Skeletal muscle tissue (tissue), 4 donors: ENCODE measurements around the gene SPG7. TPM values are rescaled to one million over a fixed set of nuclear protein-coding genes. Genes with fewer than 3 reads are reported as not detected.

ENCODE experiments used
- H3K27ac ChIP-seq: one replicate; pipeline ENCODE4 v1.7.0; 2013; ENCODE audit warnings: mild to moderate bottlenecking, low read depth, low read length, inconsistent platforms
- H3K27me3 ChIP-seq, 3 donors: one replicate each; pipeline ENCODE4 v1.7.0; 2013; ENCODE audit warnings: low read length in 3 of 3; ENCODE audit not compliant: control insufficient read depth in 3 of 3, insufficient read depth in 3 of 3
- H3K36me3 ChIP-seq, 3 donors: one replicate each; pipeline ENCODE4 v1.7.0; 2013; ENCODE audit warnings: low read length in 3 of 3; ENCODE audit not compliant: control insufficient read depth in 3 of 3, insufficient read depth in 3 of 3
- H3K4me1 ChIP-seq, 3 donors: one replicate each; pipeline ENCODE4 v1.7.0; 2013; ENCODE audit warnings: low read length in 3 of 3, mild to moderate bottlenecking in 3 of 3; ENCODE audit not compliant: control insufficient read depth in 3 of 3, insufficient read depth in 3 of 3
- H3K4me3 ChIP-seq, 3 donors: one replicate each; pipeline ENCODE4 v1.7.0; 2013; ENCODE audit warnings: low read length in 3 of 3
- H3K9ac ChIP-seq, 3 donors: one replicate each; pipeline ENCODE4 v1.7.0; 2013; ENCODE audit warnings: low read length in 3 of 3, mild to moderate bottlenecking in 3 of 3, moderate library complexity in 2 of 3, low read depth in 1 of 3
- H3K9me3 ChIP-seq, 3 donors: one replicate each; pipeline ENCODE4 v1.7.0; 2013; ENCODE audit warnings: low read length in 3 of 3; ENCODE audit not compliant: control insufficient read depth in 3 of 3
- total RNA-seq: library from RNA; depleted of rRNA; stranded (reverse); fragments of >200 nt; gene quantifications from one replicate; pipeline ENCODE4 v1.2.3, GENCODE V29; 2014
- donor health status: Osteomylitis.

The SPG7 gene
- total RNA-seq, 1 donor from 2014 or later: 83.0 TPM

DNA sequence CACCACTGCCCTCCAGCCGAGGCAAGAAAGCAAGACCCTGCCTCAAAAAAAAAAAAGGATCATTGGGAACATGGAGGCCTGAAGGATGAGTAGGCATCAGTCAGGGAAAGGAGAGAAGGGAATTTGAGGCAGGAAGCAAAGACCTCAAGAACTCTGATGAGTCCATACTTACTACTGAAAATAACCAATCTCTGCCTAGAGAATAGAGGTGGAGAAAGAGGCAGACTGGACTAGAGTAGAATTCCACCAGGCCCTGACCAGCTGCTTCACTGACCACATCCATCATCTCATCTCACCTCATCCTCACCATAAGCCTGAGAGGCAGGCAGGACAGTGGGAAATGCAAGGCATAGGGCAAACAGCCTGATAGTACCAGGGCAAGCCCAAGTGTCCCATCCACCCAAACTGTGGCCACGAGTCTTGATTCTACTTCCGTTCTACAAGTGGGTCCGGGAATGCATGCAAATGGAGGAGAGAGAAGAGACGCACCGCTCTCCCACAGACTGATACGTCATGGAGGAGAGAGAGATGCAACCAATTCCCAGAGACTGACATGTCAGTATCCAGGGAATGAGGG lies 35.0 kb upstream of the SPG7 start:
- Histone ChIP-seq H3K9me3 (no peaks in the 10 kb centered on the region), H3K4me3 (no peak overlapping the region), H3K27me3 (no peaks in the 10 kb centered on the region), H3K27ac (no peak overlapping the region), H3K9ac (peak overlapping the region in 1 of 3 donors; percentile 25), H3K36me3 (no peaks in the 10 kb centered on the region), H3K4me1 (peaks cover 35 to 73% (median 67%) of the 10 kb centered on the region in 3 donors)

DNA sequence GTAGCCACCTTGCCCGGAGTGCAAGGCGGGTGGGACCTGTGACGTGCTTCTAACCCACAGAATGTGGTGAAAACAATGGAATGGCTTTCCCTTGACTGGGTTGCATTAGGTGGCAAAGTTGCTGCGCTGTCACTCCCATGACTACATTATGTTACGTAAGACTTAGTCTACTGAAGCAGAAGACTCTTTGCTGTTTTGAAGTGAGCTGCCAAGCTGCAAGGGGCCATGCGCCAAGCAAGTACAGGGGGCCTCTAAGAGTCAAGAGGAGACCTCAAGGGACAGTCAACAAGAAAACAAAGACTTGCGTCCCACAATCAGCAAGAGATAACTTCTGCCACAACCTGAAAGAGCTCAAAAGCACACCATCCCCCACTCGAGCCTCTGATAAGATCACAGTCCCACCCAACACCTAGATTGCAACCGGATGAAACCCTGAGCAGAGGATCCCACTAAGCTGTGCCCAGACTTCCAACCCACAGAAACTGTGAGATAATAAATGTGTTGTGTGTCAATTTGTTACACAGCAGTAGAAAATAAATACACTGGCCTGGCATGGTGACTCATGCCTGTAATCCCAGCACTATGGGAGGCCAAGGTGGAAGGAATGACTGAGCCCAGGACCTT lies 34.3 kb upstream of the SPG7 start:
- H3K4me1 ChIP-seq: peaks cover 42 to 73% (median 70%) of the 10 kb centered on the region in 3 donors
- no peaks in the 10 kb centered on the region for H3K36me3 ChIP-seq
- H3K4me3 ChIP-seq: no peak overlapping the region
- H3K27ac ChIP-seq: no peak overlapping the region
- no peaks in the 10 kb centered on the region for H3K9me3 ChIP-seq
- H3K9ac ChIP-seq: no peak overlapping the region
- no peaks in the 10 kb centered on the region for H3K27me3 ChIP-seq

DNA sequence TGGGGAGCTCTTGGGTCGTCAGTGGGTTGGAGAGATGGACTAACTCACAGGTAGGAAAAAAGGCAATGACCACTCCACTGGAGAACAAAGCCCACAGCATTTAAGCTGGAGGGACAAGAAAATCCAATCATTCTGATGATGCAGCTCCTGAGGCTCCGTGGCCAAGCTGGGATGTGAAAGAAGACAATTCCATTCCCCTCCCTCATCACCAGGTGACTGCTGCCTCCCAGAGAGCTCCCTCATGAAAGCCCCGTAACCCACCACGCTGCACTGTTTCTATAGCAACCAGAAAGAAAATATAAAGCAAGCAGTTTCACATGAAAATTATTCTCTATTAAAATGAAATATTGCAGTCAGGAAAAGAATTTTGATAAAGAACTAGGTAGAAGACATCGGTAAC lies 33.1 kb upstream of the SPG7 start:
- Histone ChIP-seq H3K4me3 (no peak overlapping the region), H3K27ac (no peak overlapping the region), H3K4me1 (peaks cover 44 to 74% (median 68%) of the 10 kb centered on the region in 3 donors), H3K36me3 (no peaks in the 10 kb centered on the region), H3K9me3 (no peaks in the 10 kb centered on the region), H3K9ac (no peak overlapping the region), H3K27me3 (no peaks in the 10 kb centered on the region)

DNA sequence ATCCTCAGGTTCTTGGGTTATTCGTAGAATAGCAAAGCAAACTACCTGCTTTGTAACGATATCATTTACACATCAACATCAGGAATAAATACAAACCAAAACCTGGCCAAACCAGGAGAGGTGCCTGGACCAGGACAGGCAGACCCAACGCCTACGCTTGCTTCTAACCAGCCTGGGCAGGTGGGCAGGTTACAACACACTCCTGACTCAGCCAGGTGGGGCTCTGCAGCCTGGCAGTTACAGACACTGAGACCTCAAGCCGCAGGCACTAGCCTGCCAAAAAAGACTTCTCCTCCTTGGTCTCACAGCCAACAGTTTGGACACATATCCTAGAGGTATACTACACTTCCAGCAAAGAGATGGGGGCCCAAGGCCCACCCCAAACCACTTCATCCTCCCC lies 31.8 kb upstream of the SPG7 start:
- no peaks in the 10 kb centered on the region for H3K9me3 ChIP-seq
- peak overlapping the region in 2 of 3 donors; percentile 14 to 27 for H3K9ac ChIP-seq
- H3K36me3 ChIP-seq: no peaks in the 10 kb centered on the region
- no peaks in the 10 kb centered on the region for H3K27me3 ChIP-seq
- no peak overlapping the region for H3K4me3 ChIP-seq
- peak overlapping the region; percentile 23 for H3K27ac ChIP-seq
- H3K4me1 ChIP-seq: peaks cover 53 to 78% (median 75%) of the 10 kb centered on the region in 3 donors

DNA sequence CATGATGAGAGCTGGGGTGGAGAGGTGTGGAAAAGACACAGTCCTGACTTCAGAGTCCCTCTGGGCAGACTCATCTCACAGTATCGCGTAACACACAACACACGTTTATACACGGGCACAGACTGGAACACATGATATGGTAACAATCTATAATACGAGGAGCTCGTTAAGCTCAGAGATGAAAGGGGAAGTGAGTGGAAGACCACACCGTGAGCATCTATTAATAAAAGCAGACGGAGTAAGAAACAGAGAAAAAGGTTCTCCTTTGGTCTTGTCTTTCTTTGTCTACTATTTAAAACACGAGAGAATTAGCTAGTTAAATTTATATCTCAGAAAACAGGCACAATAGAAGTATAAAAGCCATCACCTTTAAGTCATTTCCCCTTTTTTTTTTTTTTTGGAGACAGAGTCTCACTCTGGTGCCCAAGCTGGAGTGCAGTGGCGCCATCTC lies 31.4 kb upstream of the SPG7 start:
- Histone ChIP-seq H3K27me3 (no peaks in the 10 kb centered on the region), H3K9me3 (no peaks in the 10 kb centered on the region), H3K4me1 (peaks cover 58 to 79% (median 79%) of the 10 kb centered on the region in 3 donors), H3K4me3 (no peak overlapping the region), H3K36me3 (no peaks in the 10 kb centered on the region), H3K9ac (peak overlapping the region in 2 of 3 donors; percentile 14 to 27), H3K27ac (peak overlapping the region; percentile 23)

DNA sequence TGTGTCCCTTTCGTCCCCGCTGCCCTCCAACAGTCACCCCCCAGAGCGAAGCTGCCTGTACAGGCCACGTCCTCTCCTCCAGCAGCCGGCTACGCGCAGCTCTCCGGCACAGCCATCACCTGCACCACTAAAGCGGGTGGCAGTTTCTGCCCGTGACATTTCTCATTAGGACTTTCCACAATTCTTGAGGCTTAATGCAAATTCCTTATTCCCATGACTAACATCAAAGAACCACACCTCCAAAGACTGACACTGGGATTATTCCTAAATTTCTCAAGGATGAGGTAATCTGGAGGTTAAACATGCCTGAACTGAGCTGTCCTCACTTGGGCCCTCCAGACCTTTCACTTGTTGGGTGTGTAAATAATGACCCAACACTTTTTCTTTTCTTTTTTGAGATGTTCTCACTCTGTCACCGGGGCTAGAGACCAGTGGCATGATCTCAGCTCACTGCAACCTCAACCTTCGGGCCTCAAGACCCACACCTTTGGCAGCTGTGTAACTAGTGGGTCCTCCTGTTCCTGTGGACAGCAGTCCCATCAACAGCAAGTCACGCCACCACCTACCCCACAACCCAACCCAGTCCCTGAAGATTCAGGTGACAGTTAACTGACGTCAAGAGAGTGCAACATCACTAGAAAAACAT lies 29.5 kb upstream of the SPG7 start:
- Histone ChIP-seq H3K9ac (peak overlapping the region in 1 of 3 donors; percentile 22), H3K36me3 (no peaks in the 10 kb centered on the region), H3K4me3 (no peak overlapping the region), H3K4me1 (peaks cover 65 to 78% (median 73%) of the 10 kb centered on the region in 3 donors), H3K27me3 (no peaks in the 10 kb centered on the region), H3K9me3 (no peaks in the 10 kb centered on the region), H3K27ac (no peak overlapping the region)

DNA sequence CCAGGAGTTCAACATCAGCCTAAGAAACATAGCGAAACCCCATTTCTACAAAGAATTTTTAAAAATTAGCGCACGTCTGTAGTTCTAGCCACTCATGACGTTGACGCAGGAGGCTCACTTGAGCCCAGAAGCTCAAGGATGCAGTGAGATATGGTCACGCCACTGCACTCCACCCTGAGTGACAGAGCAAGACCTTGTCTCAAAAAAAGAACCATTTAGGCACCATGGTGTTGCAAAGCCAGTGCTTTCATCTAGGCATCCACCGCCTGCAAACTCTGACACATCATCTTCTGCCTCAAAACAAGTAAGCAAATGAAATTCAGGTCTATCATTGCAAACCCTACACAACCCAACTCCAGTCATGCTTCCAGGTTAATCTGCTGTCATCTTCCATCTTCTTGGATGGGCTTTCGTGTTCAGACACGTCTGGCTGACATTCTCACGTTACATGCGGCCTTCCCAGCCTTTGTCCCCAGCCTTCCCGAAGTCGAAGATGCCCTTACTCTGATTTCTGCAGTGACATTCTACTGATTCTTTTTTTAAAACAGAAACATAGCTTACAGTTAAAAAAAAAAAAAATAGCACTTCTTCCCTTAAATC lies 26.7 kb upstream of the SPG7 start:
- Histone ChIP-seq H3K9me3 (no peaks in the 10 kb centered on the region), H3K27me3 (no peaks in the 10 kb centered on the region), H3K27ac (no peak overlapping the region), H3K36me3 (no peaks in the 10 kb centered on the region), H3K4me1 (peaks cover 74 to 82% (median 77%) of the 10 kb centered on the region in 3 donors), H3K4me3 (peak overlapping the region in 1 of 3 donors; percentile 9), H3K9ac (peak overlapping the region in 1 of 3 donors; percentile 67)

DNA sequence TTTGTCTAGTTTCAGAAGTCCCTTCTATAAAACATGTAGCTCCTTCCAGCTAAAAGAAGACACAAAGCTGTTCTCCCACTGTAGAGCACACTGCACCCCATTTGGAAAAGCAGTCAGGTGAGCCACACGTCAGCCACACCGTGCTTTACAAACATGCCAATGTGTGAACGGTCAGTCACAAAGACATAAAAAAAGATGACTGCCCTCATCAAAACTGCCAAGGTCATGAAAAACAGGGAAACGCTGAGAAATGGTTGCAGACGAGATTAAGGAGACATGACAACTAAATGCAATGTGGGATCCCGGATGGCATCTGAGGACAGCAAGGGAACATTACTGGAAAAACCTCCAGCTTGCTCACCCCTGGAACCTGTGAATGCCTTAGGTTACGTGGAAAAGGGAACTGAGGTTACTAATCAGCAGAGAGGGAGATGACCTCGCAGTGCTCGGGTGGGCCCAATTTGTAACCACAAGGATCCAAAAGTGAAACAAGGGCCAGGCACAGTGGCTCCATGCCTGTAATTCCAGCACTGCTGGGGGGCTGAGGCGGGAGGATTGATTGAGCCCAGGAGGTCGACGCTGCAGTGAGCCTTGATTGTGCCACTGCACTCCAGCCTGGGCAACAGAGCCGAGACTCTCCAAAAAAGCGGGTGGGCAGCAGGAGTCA lies 25.9 kb upstream of the SPG7 start:
- H3K27me3 ChIP-seq: no peaks in the 10 kb centered on the region
- H3K9me3 ChIP-seq: no peaks in the 10 kb centered on the region
- peaks cover 69 to 79% (median 76%) of the 10 kb centered on the region in 3 donors for H3K4me1 ChIP-seq
- peak overlapping the region; percentile 48 for H3K27ac ChIP-seq
- peak overlapping the region in 2 of 3 donors; percentile 15 to 42 for H3K4me3 ChIP-seq
- peak overlapping the region; percentile 15 to 67 (median 59) for H3K9ac ChIP-seq
- no peaks in the 10 kb centered on the region for H3K36me3 ChIP-seq

DNA sequence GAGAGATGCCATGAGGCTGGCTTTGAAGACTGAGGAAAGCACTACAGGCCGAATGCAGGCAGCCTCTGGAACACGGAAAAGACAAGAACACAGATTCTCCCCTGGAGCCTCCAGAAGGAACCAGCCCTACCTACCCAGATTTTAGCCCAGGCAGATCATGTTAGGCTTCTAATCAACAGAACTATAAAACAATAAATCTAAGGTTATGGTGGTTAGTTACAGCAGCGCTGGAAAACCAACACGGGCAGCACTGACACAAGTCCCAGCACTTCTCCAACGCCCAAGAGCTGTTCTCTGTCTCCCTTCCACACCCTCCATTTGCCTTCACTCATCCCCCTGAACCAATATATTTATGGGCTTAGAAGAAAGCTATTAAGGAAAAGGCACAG lies 25.4 kb upstream of the SPG7 start:
- H3K27me3 ChIP-seq: no peaks in the 10 kb centered on the region
- H3K27ac ChIP-seq: peak overlapping the region; percentile 48
- no peaks in the 10 kb centered on the region for H3K36me3 ChIP-seq
- no peaks in the 10 kb centered on the region for H3K9me3 ChIP-seq
- peak overlapping the region in 2 of 3 donors; percentile 15 to 67 for H3K9ac ChIP-seq
- H3K4me3 ChIP-seq: peak overlapping the region in 1 of 3 donors; percentile 15
- H3K4me1 ChIP-seq: peaks cover 68 to 80% (median 75%) of the 10 kb centered on the region in 3 donors
